Mesodermal cell (in vitro differentiated cells): Measurements from ENCODE around the gene KIF26A.

ENCODE experiments used
- H3K27ac ChIP-seq: 2 replicates; pipeline ENCODE4 v1.7.0; 2013; ENCODE audit warnings: mild to moderate bottlenecking, low read depth, low read length, moderate library complexity; ENCODE audit not compliant: severe bottlenecking
- H3K36me3 ChIP-seq: 2 replicates; pipeline ENCODE4 v1.7.1; 2013; ENCODE audit warnings: mild to moderate bottlenecking, low read length, moderate library complexity; ENCODE audit not compliant: control insufficient read depth, insufficient read depth
- H3K4me1 ChIP-seq: one replicate; pipeline ENCODE4 v1.7.1; 2013; ENCODE audit warnings: mild to moderate bottlenecking, low read length; ENCODE audit not compliant: insufficient read depth, control insufficient read depth, poor library complexity, severe bottlenecking
- H3K4me3 ChIP-seq: 2 replicates; pipeline ENCODE4 v1.7.0; 2013; ENCODE audit warnings: low read length, control low read depth, mild to moderate bottlenecking; ENCODE audit not compliant: insufficient read depth, poor library complexity, severe bottlenecking; ENCODE audit errors: extremely low read depth
- H3K9me3 ChIP-seq: 2 replicates; pipeline ENCODE4 v1.7.1; 2013; ENCODE audit warnings: mild to moderate bottlenecking, low read length, moderate library complexity; ENCODE audit not compliant: control insufficient read depth
- WGBS, 2 experiments: methylation state at CpG; one replicate each; pipeline ENCODE4 v1.1.5; 2013; ENCODE audit warnings: missing lambda C conversion rate in 2 of 2; ENCODE audit not compliant: insufficient coverage in 2 of 2; 5-methylcytosine and 5-hydroxymethylcytosine counted together

Gene KIF26A

GRCh38 chr14:104215706-104216334, 77.4 kb downstream of the KIF26A start:
- H3K4me1 ChIP-seq, result no peaks in the 10 kb centered on the region
- no peak overlapping the region for H3K27ac ChIP-seq
- no peaks in the 10 kb centered on the region for H3K36me3 ChIP-seq
- H3K4me3 ChIP-seq, result no peak overlapping the region
- no peaks in the 10 kb centered on the region for H3K9me3 ChIP-seq
- WGBS, 2 experiments, result 89 to 95% methylated on average over 12 to 17 of the region's 21 CpGs

- Histone ChIP-seq H3K4me3 (no peak overlapping the region), H3K36me3 (no peaks in the 10 kb centered on the region), H3K9me3 (no peaks in the 10 kb centered on the region), H3K4me1 (no peaks in the 10 kb centered on the region), H3K27ac (no peak overlapping the region)
- whole genome bisulfite sequencing, 2 experiments, result 85 to 91% methylated on average over 9 to 10 of the region's 14 CpGs
Measured at GRCh38 chr14:104216457-104216856, 78.1 kb downstream of the KIF26A start.

- Histone ChIP-seq H3K4me3 (no peak overlapping the region), H3K9me3 (no peaks in the 10 kb centered on the region), H3K36me3 (no peaks in the 10 kb centered on the region), H3K27ac (no peak overlapping the region), H3K4me1 (no peaks in the 10 kb centered on the region)
- 70 to 90% methylated on average over 11 to 15 of the region's 21 CpGs for WGBS, 2 experiments
Measured at GRCh38 chr14:104217486-104218360, 79.3 kb downstream of the KIF26A start.

GRCh38 chr14:104218361-104219180, 80.2 kb downstream of the KIF26A start:
- Histone ChIP-seq H3K4me1 (peaks cover 2% of the 10 kb centered on the region), H3K9me3 (no peaks in the 10 kb centered on the region)
- 81 to 83% methylated on average over 22 of the region's 22 CpGs for WGBS, 2 experiments

GRCh38 chr14:104219731-104220214, 81.4 kb downstream of the KIF26A start:
- whole genome bisulfite sequencing, 2 experiments, result 67 to 77% methylated on average over 16 to 21 of the region's 22 CpGs
- Histone ChIP-seq H3K4me1 (peaks cover 7% of the 10 kb centered on the region), H3K4me3 (no peak overlapping the region), H3K9me3 (no peaks in the 10 kb centered on the region), H3K27ac (no peak overlapping the region), H3K36me3 (no peaks in the 10 kb centered on the region)

More at GRCh38 chr14:104218361-104219180, 80.2 kb downstream of the KIF26A start:
- Histone ChIP-seq H3K4me3 (no peak overlapping the region), H3K27ac (no peak overlapping the region), H3K36me3 (no peaks in the 10 kb centered on the region)

- no peak overlapping the region for H3K27ac ChIP-seq
- H3K36me3 ChIP-seq, result no peaks in the 10 kb centered on the region
- peaks cover 7% of the 10 kb centered on the region for H3K4me1 ChIP-seq
- H3K4me3 ChIP-seq, result no peak overlapping the region
- H3K9me3 ChIP-seq, result no peaks in the 10 kb centered on the region
- 88 to 91% methylated on average over 22 to 31 of the region's 40 CpGs for WGBS, 2 experiments
Measured at GRCh38 chr14:104220215-104221070, 82.1 kb downstream of the KIF26A start.

GRCh38 chr14:104221071-104221625, 82.8 kb downstream of the KIF26A start:
- H3K27ac ChIP-seq, result no peak overlapping the region
- no peaks in the 10 kb centered on the region for H3K36me3 ChIP-seq
- whole genome bisulfite sequencing, 2 experiments, result 90 to 96% methylated on average over 12 to 13 of the region's 14 CpGs
- no peaks in the 10 kb centered on the region for H3K9me3 ChIP-seq
- peaks cover 7% of the 10 kb centered on the region for H3K4me1 ChIP-seq
- H3K4me3 ChIP-seq, result no peak overlapping the region

GRCh38 chr14:104221636-104222369, 83.4 kb downstream of the KIF26A start:
- Histone ChIP-seq H3K9me3 (no peaks in the 10 kb centered on the region), H3K4me3 (no peak overlapping the region), H3K4me1 (peaks cover 7% of the 10 kb centered on the region), H3K27ac (no peak overlapping the region), H3K36me3 (no peaks in the 10 kb centered on the region)
- 95 to 97% methylated on average over 16 to 21 of the region's 21 CpGs for WGBS, 2 experiments

GRCh38 chr14:104222396-104223036, 84.1 kb downstream of the KIF26A start:
- H3K27ac ChIP-seq, result no peak overlapping the region
- peaks cover 4% of the 10 kb centered on the region for H3K9me3 ChIP-seq
- no peaks in the 10 kb centered on the region for H3K36me3 ChIP-seq
- WGBS, 2 experiments, result 93 to 96% methylated on average over 11 of the region's 11 CpGs
- no peak overlapping the region for H3K4me3 ChIP-seq
- peaks cover 7% of the 10 kb centered on the region for H3K4me1 ChIP-seq
